Osteoblast (primary cell): Measurements from ENCODE around the gene QTRT2. TPM values are rescaled to one million over a fixed set of nuclear protein-coding genes. Genes with fewer than 3 reads are reported as not detected.

Experiments used
- DNase-seq: peaks from one replicate; pipeline ENCODE4 v3.0.0; 2011; ENCODE audit warnings: low spot score, mixed read lengths; ENCODE audit not compliant: insufficient read length; ENCODE audit errors: missing footprints
- H2AFZ ChIP-seq: 2 replicates; pipeline ENCODE4 v1.6.0; 2011; ENCODE audit warnings: mild to moderate bottlenecking, low read length
- H3K27ac ChIP-seq: 2 replicates; pipeline ENCODE4 v1.5.1; 2011; ENCODE audit warnings: mild to moderate bottlenecking, low read depth, low read length, moderate library complexity
- H3K27me3 ChIP-seq: 2 replicates; pipeline ENCODE4 v1.6.0; 2012; ENCODE audit warnings: mild to moderate bottlenecking, control low read depth, inconsistent platforms, low read length, moderate library complexity; ENCODE audit not compliant: insufficient read depth
- H3K36me3 ChIP-seq: 2 replicates; pipeline ENCODE4 v1.5.1; 2011; ENCODE audit warnings: mild to moderate bottlenecking, low read length, control low read depth, moderate library complexity; ENCODE audit not compliant: insufficient read depth
- H3K4me1 ChIP-seq: 2 replicates; pipeline ENCODE4 v1.5.1; 2011; ENCODE audit warnings: mild to moderate bottlenecking, low read length, control low read depth, moderate library complexity; ENCODE audit not compliant: insufficient read depth
- H3K4me2 ChIP-seq: 2 replicates; pipeline ENCODE4 v1.6.0; 2011; ENCODE audit warnings: mild to moderate bottlenecking, low read length; ENCODE audit not compliant: insufficient read depth
- H3K4me3 ChIP-seq: fragments of 200-600 bp; sonication (generic); 3 replicates; pipeline ENCODE4 v1.5.1; 2012; ENCODE audit warnings: mild to moderate bottlenecking, low read length, inconsistent platforms; ENCODE audit not compliant: insufficient read depth
- H3K79me2 ChIP-seq: 2 replicates; pipeline ENCODE4 v1.6.0; 2012; ENCODE audit warnings: mild to moderate bottlenecking, low read length, control low read depth, inconsistent platforms; ENCODE audit not compliant: insufficient read depth
- H3K9me3 ChIP-seq: 2 replicates; pipeline ENCODE4 v1.5.1; 2011; ENCODE audit warnings: low read depth, low read length, control low read depth
- H4K20me1 ChIP-seq: 2 replicates; pipeline ENCODE4 v1.6.0; 2012; ENCODE audit warnings: mild to moderate bottlenecking, low read length, control low read depth; ENCODE audit not compliant: insufficient read depth
- total RNA-seq: library from RNA; depleted of rRNA; stranded (reverse); fragments of >200 nt; gene quantifications from 2 replicates; pipeline ENCODE4 v1.2.3, GENCODE V29; 2012
- TF ChIP-seq, protein P1 (sequence below): IDR thresholded peaks from 2 replicates; pipeline ENCODE4 v1.5.1; 2011; ENCODE audit warnings: mild to moderate bottlenecking, low read depth, low read length, moderate library complexity; ENCODE audit errors: extremely low read depth

The QTRT2 gene
- total RNA-seq, 1 donor = 14.5 TPM

GRCh38 chr3:114120211-114120610, 63.7 kb downstream of the QTRT2 start:
- Histone ChIP-seq H3K79me2 (no peaks in the 10 kb centered on the region), H3K27ac (peak overlapping the region; percentile 10), H2AFZ (no peak overlapping the region), H3K4me2 (no peak overlapping the region), H3K36me3 (no peaks in the 10 kb centered on the region), H3K9me3 (no peaks in the 10 kb centered on the region), H3K27me3 (no peaks in the 10 kb centered on the region), H4K20me1 (no peaks in the 10 kb centered on the region), H3K4me1 (peaks cover 17% of the 10 kb centered on the region), H3K4me3 (no peak overlapping the region)
- TF ChIP-seq, protein P1, sequence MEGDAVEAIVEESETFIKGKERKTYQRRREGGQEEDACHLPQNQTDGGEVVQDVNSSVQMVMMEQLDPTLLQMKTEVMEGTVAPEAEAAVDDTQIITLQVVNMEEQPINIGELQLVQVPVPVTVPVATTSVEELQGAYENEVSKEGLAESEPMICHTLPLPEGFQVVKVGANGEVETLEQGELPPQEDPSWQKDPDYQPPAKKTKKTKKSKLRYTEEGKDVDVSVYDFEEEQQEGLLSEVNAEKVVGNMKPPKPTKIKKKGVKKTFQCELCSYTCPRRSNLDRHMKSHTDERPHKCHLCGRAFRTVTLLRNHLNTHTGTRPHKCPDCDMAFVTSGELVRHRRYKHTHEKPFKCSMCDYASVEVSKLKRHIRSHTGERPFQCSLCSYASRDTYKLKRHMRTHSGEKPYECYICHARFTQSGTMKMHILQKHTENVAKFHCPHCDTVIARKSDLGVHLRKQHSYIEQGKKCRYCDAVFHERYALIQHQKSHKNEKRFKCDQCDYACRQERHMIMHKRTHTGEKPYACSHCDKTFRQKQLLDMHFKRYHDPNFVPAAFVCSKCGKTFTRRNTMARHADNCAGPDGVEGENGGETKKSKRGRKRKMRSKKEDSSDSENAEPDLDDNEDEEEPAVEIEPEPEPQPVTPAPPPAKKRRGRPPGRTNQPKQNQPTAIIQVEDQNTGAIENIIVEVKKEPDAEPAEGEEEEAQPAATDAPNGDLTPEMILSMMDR = no peak
- no peak for DNase-seq

- no peak overlapping the region for H3K4me3 ChIP-seq
- peak overlapping the region; percentile 17 for H3K4me2 ChIP-seq
- H4K20me1 ChIP-seq = no peaks in the 10 kb centered on the region
- no peaks in the 10 kb centered on the region for H3K27me3 ChIP-seq
- H3K4me1 ChIP-seq = peaks cover 17% of the 10 kb centered on the region
- no peak for DNase-seq
- no peaks in the 10 kb centered on the region for H3K79me2 ChIP-seq
- TF ChIP-seq, protein P1 = no peak
- no peaks in the 10 kb centered on the region for H3K9me3 ChIP-seq
- H3K36me3 ChIP-seq = no peaks in the 10 kb centered on the region
- H2AFZ ChIP-seq = no peak overlapping the region
- H3K27ac ChIP-seq = no peak overlapping the region
These were observed 65.6 kb downstream of the QTRT2 start for GRCh38 chr3:114122027-114122709.

DNA sequence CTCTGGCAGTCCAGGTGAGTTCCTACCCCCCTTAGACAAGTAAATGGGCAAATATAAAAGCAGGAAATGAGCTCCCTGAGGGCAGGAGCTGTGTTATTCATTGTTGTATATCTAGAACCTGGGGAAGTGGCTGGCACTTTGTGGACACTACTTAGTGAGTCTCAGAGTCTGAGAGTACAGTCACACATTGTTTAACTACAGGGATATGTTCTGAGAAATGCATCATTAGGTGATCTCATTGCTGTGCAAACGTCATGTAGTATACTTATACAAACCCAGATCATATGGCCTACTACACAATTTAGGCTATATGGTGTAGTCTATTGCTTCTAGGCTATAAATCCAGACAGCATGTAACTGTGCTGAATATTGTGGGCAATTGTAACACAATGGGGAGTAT, 69.9 kb downstream of the QTRT2 start:
- Histone ChIP-seq H2AFZ (no peak overlapping the region), H3K4me3 (no peak overlapping the region), H3K79me2 (no peaks in the 10 kb centered on the region), H3K4me1 (peaks cover 16% of the 10 kb centered on the region), H4K20me1 (no peaks in the 10 kb centered on the region), H3K4me2 (no peak overlapping the region), H3K27me3 (no peaks in the 10 kb centered on the region), H3K9me3 (no peaks in the 10 kb centered on the region), H3K36me3 (no peaks in the 10 kb centered on the region), H3K27ac (no peak overlapping the region)
- no peak for DNase-seq
- TF ChIP-seq, protein P1 = no peak

DNA sequence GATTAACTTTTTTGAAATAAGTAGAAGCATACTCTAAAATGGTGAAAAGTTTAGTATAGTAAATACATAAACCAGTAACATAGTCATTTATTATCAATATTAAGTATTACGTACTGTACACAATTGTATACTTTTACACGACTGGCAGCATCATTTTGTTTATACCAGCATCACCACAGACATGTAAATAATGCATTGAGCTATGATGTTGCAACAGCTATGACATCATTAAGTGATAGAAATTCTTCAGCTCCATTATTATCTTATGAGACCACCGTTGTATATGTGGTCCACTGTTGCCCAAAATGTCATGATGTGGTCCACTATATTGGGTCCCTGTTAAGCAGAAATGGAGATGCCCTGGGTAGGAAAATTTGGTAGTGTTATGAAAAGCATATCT, 71.0 kb downstream of the QTRT2 start:
- Histone ChIP-seq H3K4me1 (peaks cover 8% of the 10 kb centered on the region), H3K79me2 (no peaks in the 10 kb centered on the region), H2AFZ (no peak overlapping the region), H3K9me3 (no peaks in the 10 kb centered on the region), H4K20me1 (no peaks in the 10 kb centered on the region), H3K4me2 (no peak overlapping the region), H3K36me3 (no peaks in the 10 kb centered on the region), H3K27me3 (no peaks in the 10 kb centered on the region), H3K27ac (no peak overlapping the region), H3K4me3 (no peak overlapping the region)
- TF ChIP-seq, protein P1 = no peak
- DNase-seq = no peak
